Femur (tissue), 1 donor: ENCODE results near the gene TTC7B.

ENCODE experiments used
- DNase-seq: peaks from one replicate; pipeline ENCODE4 v3.0.0-alpha.2; 2017

Gene TTC7B

GRCh38 chr14:90612801-90613200, 203.4 kb downstream of the TTC7B start:
- no peak for DNase-seq

GRCh38 chr14:90611936-90612335, 204.3 kb downstream of the TTC7B start:
- DNase-seq = no peak

- no peak for DNase-seq
Measured at GRCh38 chr14:90611501-90611900, 204.7 kb downstream of the TTC7B start.

- DNase-seq = no peak
Measured at GRCh38 chr14:90610346-90611040, 205.7 kb downstream of the TTC7B start.

GRCh38 chr14:90609376-90609775, 206.9 kb downstream of the TTC7B start:
- peak; percentile 58 for DNase-seq

- peak; percentile 60 for DNase-seq
Measured at GRCh38 chr14:90608929-90609341, 207.3 kb downstream of the TTC7B start.

GRCh38 chr14:90608281-90608680, 207.9 kb downstream of the TTC7B start:
- no peak for DNase-seq

GRCh38 chr14:90607141-90607540, 209.1 kb downstream of the TTC7B start:
- no peak for DNase-seq

GRCh38 chr14:90606434-90606833, 209.8 kb downstream of the TTC7B start:
- no peak for DNase-seq

- no peak for DNase-seq
Measured at GRCh38 chr14:90605430-90605829, 210.8 kb downstream of the TTC7B start.

GRCh38 chr14:90604356-90604755, 211.9 kb downstream of the TTC7B start:
- DNase-seq = no peak

GRCh38 chr14:90603841-90604240, 212.4 kb downstream of the TTC7B start:
- no peak for DNase-seq

GRCh38 chr14:90603336-90603735, 212.9 kb downstream of the TTC7B start:
- no peak for DNase-seq

- no peak for DNase-seq
Measured at GRCh38 chr14:90602088-90602687, 214.0 kb downstream of the TTC7B start.

- DNase-seq = no peak
Measured at GRCh38 chr14:90601563-90601962, 214.7 kb downstream of the TTC7B start.

- DNase-seq = no peak
Measured at GRCh38 chr14:90600619-90601018, 215.6 kb downstream of the TTC7B start.

GRCh38 chr14:90599748-90600507, 216.3 kb downstream of the TTC7B start:
- no peak for DNase-seq

GRCh38 chr14:90599339-90599738, 216.9 kb downstream of the TTC7B start:
- DNase-seq = no peak

- DNase-seq = no peak
Measured at GRCh38 chr14:90597961-90598360, 218.3 kb downstream of the TTC7B start.

- DNase-seq = no peak
Measured at GRCh38 chr14:90596733-90597132, 219.5 kb downstream of the TTC7B start.

- DNase-seq = no peak
Measured at GRCh38 chr14:90593254-90594040, 222.8 kb downstream of the TTC7B start.

GRCh38 chr14:90592655-90593054, 223.6 kb downstream of the TTC7B start:
- no peak for DNase-seq

GRCh38 chr14:90587918-90588317, 228.3 kb downstream of the TTC7B start:
- no peak for DNase-seq
